HL-60 (cell line): ENCODE measurements around the gene FOXN1.
"Not testable (repeated sequence)": the region's sequence is repeated elsewhere in the genome, so short reads cannot be mapped to it uniquely, and the experiment has no call there.

ENCODE experiments used
- DNase-seq, 2 experiments: peaks; one replicate each; pipeline ENCODE4 v3.0.0-alpha.2; 2010 to 2020; ENCODE audit warnings: low read depth in 1 of 2, low spot score in 1 of 2
- H3K27ac ChIP-seq: fragments of 250-450 bp; sonication (Bioruptor Pico); replicated peaks from 2 replicates; pipeline ENCODE4 v1.5.1; 2020; ENCODE audit warnings: mild to moderate bottlenecking, moderate library complexity
- H3K27me3 ChIP-seq: fragments of 250-450 bp; sonication (Bioruptor Pico); 2 replicates; pipeline ENCODE4 v1.5.1; 2021; ENCODE audit warnings: mild to moderate bottlenecking, moderate library complexity; ENCODE audit not compliant: insufficient read depth, poor library complexity, severe bottlenecking
- H3K4me3 ChIP-seq: replicated peaks from 2 replicates; pipeline ENCODE4 v1.5.1; 2011; ENCODE audit warnings: mild to moderate bottlenecking, control low read depth, low read length; ENCODE audit not compliant: insufficient read depth
- GABPA ChIP-seq: IDR thresholded peaks from 2 replicates; pipeline ENCODE4 v1.6.1; 2012; ENCODE audit warnings: low read depth
- POLR2AphosphoS5 ChIP-seq: IDR thresholded peaks from 2 replicates; pipeline ENCODE4 v1.6.1; 2012; ENCODE audit warnings: low read depth
- SPI1 ChIP-seq: IDR thresholded peaks from 2 replicates; pipeline ENCODE4 v1.6.1; 2012; ENCODE audit warnings: low read depth, mild to moderate bottlenecking, borderline replicate concordance
- TF ChIP-seq, protein P1 (sequence below): IDR thresholded peaks from 2 replicates; pipeline ENCODE4 v1.6.1; 2012; ENCODE audit warnings: low read depth; ENCODE audit not compliant: insufficient replicate concordance
- TF ChIP-seq, protein P2 (sequence below): IDR thresholded peaks from one replicate; pipeline ENCODE4 v1.5.1; 2011; ENCODE audit warnings: low read length, control low read depth, inconsistent platforms; ENCODE audit not compliant: insufficient read depth

FOXN1 gene

DNA sequence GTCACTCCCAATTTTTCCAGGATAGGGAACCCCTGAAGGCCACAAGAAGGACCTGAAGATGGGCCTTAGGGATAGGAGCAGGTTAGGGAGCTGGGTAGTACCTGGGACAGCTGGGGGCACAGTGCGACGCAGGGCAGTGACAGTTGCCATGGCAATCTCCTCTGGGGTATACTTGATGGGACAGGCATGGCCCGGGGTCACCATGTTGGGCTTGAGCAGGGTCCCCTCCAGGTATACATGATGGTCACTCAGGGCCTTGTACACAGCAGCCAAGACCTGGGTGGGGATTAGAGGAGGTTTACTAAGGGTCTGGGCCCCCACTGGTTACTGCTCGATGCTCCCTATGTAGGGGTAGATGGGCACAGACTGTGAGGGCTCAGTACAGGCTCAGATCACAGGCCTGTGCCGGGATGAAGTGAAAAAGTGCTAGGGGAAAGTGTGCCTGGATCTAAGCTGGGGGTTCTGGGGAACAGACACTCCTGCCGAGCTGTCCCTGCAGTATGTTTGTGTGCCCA is 67.9 kb downstream of the FOXN1 start:
- TF ChIP-seq POLR2AphosphoS5 (no peak), GABPA (no peak), SPI1 (no peak)
- TF ChIP-seq, protein P1, sequence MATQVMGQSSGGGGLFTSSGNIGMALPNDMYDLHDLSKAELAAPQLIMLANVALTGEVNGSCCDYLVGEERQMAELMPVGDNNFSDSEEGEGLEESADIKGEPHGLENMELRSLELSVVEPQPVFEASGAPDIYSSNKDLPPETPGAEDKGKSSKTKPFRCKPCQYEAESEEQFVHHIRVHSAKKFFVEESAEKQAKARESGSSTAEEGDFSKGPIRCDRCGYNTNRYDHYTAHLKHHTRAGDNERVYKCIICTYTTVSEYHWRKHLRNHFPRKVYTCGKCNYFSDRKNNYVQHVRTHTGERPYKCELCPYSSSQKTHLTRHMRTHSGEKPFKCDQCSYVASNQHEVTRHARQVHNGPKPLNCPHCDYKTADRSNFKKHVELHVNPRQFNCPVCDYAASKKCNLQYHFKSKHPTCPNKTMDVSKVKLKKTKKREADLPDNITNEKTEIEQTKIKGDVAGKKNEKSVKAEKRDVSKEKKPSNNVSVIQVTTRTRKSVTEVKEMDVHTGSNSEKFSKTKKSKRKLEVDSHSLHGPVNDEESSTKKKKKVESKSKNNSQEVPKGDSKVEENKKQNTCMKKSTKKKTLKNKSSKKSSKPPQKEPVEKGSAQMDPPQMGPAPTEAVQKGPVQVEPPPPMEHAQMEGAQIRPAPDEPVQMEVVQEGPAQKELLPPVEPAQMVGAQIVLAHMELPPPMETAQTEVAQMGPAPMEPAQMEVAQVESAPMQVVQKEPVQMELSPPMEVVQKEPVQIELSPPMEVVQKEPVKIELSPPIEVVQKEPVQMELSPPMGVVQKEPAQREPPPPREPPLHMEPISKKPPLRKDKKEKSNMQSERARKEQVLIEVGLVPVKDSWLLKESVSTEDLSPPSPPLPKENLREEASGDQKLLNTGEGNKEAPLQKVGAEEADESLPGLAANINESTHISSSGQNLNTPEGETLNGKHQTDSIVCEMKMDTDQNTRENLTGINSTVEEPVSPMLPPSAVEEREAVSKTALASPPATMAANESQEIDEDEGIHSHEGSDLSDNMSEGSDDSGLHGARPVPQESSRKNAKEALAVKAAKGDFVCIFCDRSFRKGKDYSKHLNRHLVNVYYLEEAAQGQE: no peak
- TF ChIP-seq, protein P2, sequence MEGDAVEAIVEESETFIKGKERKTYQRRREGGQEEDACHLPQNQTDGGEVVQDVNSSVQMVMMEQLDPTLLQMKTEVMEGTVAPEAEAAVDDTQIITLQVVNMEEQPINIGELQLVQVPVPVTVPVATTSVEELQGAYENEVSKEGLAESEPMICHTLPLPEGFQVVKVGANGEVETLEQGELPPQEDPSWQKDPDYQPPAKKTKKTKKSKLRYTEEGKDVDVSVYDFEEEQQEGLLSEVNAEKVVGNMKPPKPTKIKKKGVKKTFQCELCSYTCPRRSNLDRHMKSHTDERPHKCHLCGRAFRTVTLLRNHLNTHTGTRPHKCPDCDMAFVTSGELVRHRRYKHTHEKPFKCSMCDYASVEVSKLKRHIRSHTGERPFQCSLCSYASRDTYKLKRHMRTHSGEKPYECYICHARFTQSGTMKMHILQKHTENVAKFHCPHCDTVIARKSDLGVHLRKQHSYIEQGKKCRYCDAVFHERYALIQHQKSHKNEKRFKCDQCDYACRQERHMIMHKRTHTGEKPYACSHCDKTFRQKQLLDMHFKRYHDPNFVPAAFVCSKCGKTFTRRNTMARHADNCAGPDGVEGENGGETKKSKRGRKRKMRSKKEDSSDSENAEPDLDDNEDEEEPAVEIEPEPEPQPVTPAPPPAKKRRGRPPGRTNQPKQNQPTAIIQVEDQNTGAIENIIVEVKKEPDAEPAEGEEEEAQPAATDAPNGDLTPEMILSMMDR: no peak
- Histone ChIP-seq H3K27ac (no peak overlapping the region), H3K27me3 (no peaks in the 10 kb centered on the region), H3K4me3 (no peak overlapping the region)
- no peak for DNase-seq

GRCh38 chr17:28574526-28574925 is 68.4 kb downstream of the FOXN1 start:
- no peak for DNase-seq
- TF ChIP-seq, protein P2: peak; percentile 2
- TF ChIP-seq, protein P1: no peak
- TF ChIP-seq GABPA (no peak), SPI1 (no peak), POLR2AphosphoS5 (no peak)
- no peak overlapping the region for H3K27ac ChIP-seq
- no peaks in the 10 kb centered on the region for H3K27me3 ChIP-seq
- H3K4me3 ChIP-seq: no peak overlapping the region

- TF ChIP-seq SPI1 (no peak), POLR2AphosphoS5 (no peak), GABPA (no peak)
- TF ChIP-seq, protein P1: no peak
- TF ChIP-seq, protein P2: no peak
- H3K4me3 ChIP-seq: no peak overlapping the region
- no peak for DNase-seq
- no peak overlapping the region for H3K27ac ChIP-seq
- no peaks in the 10 kb centered on the region for H3K27me3 ChIP-seq
These were observed 69.1 kb downstream of the FOXN1 start for GRCh38 chr17:28575126-28575795.

DNA sequence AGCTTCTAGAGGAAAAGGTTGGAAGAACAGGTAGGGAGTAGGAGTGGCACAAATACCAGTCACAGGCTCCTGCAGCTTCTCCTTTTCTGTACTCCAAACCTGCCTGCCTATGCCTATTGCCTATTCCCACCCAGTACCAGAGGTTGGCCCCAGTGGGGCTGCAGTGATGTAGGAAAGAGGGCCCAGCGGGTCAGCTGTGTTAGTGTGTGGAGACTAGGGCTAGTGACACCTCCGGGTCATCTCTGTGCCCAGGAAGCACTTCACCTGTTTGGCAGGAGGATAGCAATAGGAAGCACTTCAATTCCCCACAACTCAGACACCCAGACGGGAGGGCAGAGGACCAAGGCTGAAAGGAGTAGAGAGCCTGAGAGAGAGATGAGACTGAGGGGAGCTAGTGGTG is 69.9 kb downstream of the FOXN1 start:
- not testable (repeated sequence) for H3K27ac ChIP-seq, H3K4me3 ChIP-seq

More for the DNA sequence above, 69.9 kb downstream of the FOXN1 start:
- DNase-seq, H3K27me3 ChIP-seq: not testable (repeated sequence)
